GM19372 (cell line): ENCODE results near the gene HSBP1L1.
"Not testable (repeated sequence)": the region's sequence is repeated elsewhere in the genome, so short reads cannot be mapped to it uniquely, and the experiment has no call there.

Source experiments
- ATAC-seq: cut with Tn5 transposase; IDR thresholded peaks from one replicate; pipeline ENCODE4 v1.9.1; 2021; ENCODE audit warnings: mild to moderate bottlenecking, low read depth, moderate library complexity; ENCODE audit not compliant: unreplicated experiment

Gene HSBP1L1

GRCh38 chr18:79980585-79980984 lies 16.1 kb downstream of the HSBP1L1 start:
- no peak for ATAC-seq

- ATAC-seq, result no peak
Observed at GRCh38 chr18:79982736-79983135, 18.3 kb downstream of the HSBP1L1 start.

GRCh38 chr18:79983253-79983652 lies 18.8 kb downstream of the HSBP1L1 start:
- no peak for ATAC-seq

- ATAC-seq, result no peak
Observed at GRCh38 chr18:79983793-79984192, 19.4 kb downstream of the HSBP1L1 start.

- no peak for ATAC-seq
Observed at GRCh38 chr18:79985172-79985571, 20.7 kb downstream of the HSBP1L1 start.

GRCh38 chr18:79986726-79987125 lies 22.3 kb downstream of the HSBP1L1 start:
- ATAC-seq, result no peak

- ATAC-seq, result no peak
Observed at GRCh38 chr18:79987566-79987965, 23.1 kb downstream of the HSBP1L1 start.

- peak; percentile 55 for ATAC-seq
Observed at GRCh38 chr18:79988071-79988450, 23.6 kb downstream of the HSBP1L1 start.

GRCh38 chr18:79988451-79989194 lies 24.2 kb downstream of the HSBP1L1 start, which contains the start of gene TXNL4A:
TSS of gene TXNL4A (minus strand) at chr18:79988563. CDS start at chr18:79988392, 171 bp downstream.
- peak; percentile 97 for ATAC-seq

- no peak for ATAC-seq
Observed at GRCh38 chr18:79989195-79989497, 24.7 kb downstream of the HSBP1L1 start.

GRCh38 chr18:79991494-79991893 lies 27.1 kb downstream of the HSBP1L1 start:
- ATAC-seq, result no peak

- not testable (repeated sequence) for ATAC-seq
Observed at GRCh38 chr18:79999701-80000100, 35.3 kb downstream of the HSBP1L1 start.

- no peak for ATAC-seq
Observed at GRCh38 chr18:80000877-80001276, 36.4 kb downstream of the HSBP1L1 start.

- ATAC-seq, result no peak
Observed at GRCh38 chr18:80002468-80002867, 38.0 kb downstream of the HSBP1L1 start.

GRCh38 chr18:80004600-80005342 lies 40.3 kb downstream of the HSBP1L1 start:
- ATAC-seq, result no peak

- no peak for ATAC-seq
Observed at GRCh38 chr18:80006724-80007123, 42.3 kb downstream of the HSBP1L1 start.

- ATAC-seq, result no peak
Observed at GRCh38 chr18:80009661-80010550, 45.5 kb downstream of the HSBP1L1 start.

GRCh38 chr18:80010551-80010906 lies 46.1 kb downstream of the HSBP1L1 start:
- no peak for ATAC-seq

GRCh38 chr18:80011496-80012137 lies 47.2 kb downstream of the HSBP1L1 start:
- not testable (repeated sequence) for ATAC-seq

- ATAC-seq, result no peak
Observed at GRCh38 chr18:80012714-80013113, 48.3 kb downstream of the HSBP1L1 start.
